ENCODE measurements around the gene PIP5K1B. TPM values are rescaled to one million over a fixed set of nuclear protein-coding genes. Genes with fewer than 3 reads are reported as not detected.

PIP5K1B gene
- total RNA-seq (2022; extraction: Qiagen RNA extraction): not detected in 5 replicates

DNA sequence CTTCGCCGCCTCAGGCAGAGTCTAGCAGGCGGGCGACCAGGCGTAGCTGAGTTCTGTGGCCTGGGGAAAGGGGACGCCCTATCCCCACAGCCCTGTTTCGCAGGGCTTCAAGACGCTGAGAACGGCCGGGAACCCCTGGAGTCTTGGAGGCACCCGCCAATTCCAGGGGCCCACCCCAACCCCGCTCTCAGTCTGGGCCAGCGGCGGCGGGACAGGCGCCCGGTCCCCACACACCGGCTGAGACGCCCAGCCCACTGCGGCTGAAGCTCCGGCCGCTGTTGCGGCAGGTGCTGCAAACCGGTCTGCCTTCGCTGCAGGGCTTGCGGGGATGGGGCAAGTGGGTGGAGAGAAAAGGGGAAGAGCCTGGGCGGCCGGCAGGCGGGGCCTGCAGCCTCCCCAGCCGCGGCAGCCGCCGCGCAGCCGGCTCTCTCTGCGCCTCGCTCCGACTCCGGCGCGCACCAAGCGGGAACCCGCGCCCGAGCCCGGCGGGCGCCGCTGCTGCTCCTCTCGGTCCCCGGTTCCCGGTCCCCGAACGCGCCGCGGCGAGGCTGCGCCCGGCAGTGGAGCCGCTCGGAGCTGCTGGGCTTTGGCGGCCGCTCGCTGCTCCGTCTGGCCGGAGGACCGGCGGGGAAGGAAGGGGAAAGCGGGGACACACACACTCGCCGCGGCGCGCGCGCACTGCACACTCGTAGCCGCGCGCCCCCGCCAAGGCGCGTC, at the start of gene PIP5K1B:
Gene PIP5K1B (plus strand): TSS at position 427 of the 717 bp plus-strand sequence. CDS start 117,375 bp downstream, outside the sequence.

DNA sequence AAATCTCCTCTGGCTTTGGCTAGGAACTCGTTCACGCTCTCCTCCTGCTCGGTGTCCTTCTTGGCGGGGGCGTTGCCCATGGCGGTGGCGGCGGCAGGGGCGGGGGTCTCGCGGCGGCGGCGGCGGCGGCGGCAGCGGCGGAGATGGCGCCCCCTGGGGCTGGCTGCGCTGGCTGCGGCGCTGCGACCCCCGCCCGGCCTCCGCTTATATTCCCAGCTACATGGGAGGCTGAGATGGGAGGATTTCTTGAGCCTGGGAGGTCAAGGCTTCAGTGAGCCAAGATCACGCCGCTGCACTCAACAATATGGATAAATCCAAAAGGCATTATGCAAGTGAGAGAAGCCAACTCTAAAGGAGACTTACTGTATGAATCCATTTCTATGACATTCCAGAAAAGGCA, 309.0 kb downstream of the PIP5K1B start, which contains the start of gene PRKACG:
Gene PRKACG (minus strand): TSS at position 101 of the 400 bp plus-strand sequence. CDS start 21 bp downstream, at position 80.

DNA sequence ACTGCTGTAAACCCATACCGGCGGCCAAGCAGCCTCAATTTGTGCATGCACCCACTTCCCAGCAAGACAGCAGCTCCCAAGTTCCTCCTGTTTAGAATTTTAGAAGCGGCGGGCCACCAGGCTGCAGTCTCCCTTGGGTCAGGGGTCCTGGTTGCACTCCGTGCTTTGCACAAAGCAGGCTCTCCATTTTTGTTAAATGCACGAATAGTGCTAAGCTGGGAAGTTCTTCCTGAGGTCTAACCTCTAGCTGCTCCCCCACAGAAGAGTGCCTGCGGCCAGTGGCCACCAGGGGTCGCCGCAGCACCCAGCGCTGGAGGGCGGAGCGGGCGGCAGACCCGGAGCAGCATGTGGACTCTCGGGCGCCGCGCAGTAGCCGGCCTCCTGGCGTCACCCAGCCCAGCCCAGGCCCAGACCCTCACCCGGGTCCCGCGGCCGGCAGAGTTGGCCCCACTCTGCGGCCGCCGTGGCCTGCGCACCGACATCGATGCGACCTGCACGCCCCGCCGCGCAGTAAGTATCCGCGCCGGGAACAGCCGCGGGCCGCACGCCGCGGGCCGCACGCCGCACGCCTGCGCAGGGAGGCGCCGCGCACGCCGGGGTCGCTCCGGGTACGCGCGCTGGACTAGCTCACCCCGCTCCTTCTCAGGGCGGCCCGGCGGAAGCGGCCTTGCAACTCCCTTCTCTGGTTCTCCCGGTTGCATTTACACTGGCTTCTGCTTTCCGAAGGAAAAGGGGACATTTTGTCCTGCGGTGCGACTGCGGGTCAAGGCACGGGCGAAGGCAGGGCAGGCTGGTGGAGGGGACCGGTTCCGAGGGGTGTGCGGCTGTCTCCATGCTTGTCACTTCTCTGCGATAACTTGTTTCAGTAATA, 330.6 kb downstream of the PIP5K1B start, which contains the start of gene FXN:
Gene FXN (plus strand): TSS at position 315 of the 871 bp plus-strand sequence. CDS start 31 bp downstream, at position 346.

Other genes with a start within 250 kb of the PIP5K1B start
- not detected in 5 replicates for gene TMEM252, start 164.4 kb upstream of the PIP5K1B start, total RNA-seq (2022; extraction: Qiagen RNA extraction)